A172 (cell line): ENCODE measurements around the gene MRPL42. TPM values are rescaled to one million over a fixed set of nuclear protein-coding genes. Genes with fewer than 3 reads are reported as not detected.
A peak's percentile ranks its signal among the peaks of the same experiment; 100 is the strongest.
"Not testable (repeated sequence)": the region's sequence is repeated elsewhere in the genome, so short reads cannot be mapped to it uniquely, and the experiment has no call there.

Source experiments
- DNase-seq: peaks from one replicate; pipeline ENCODE4 v3.0.0-alpha.2; 2015; ENCODE audit warnings: low spot score
- total RNA-seq: library from RNA; depleted of rRNA; stranded (reverse); fragments of >200 nt; shearing (Covaris generic); gene quantifications from 2 replicates; pipeline ENCODE4 v1.2.3, GENCODE V29; 2014

The MRPL42 gene
- total RNA-seq, 1 experiment from 2014 or later = 148 TPM

DNA sequence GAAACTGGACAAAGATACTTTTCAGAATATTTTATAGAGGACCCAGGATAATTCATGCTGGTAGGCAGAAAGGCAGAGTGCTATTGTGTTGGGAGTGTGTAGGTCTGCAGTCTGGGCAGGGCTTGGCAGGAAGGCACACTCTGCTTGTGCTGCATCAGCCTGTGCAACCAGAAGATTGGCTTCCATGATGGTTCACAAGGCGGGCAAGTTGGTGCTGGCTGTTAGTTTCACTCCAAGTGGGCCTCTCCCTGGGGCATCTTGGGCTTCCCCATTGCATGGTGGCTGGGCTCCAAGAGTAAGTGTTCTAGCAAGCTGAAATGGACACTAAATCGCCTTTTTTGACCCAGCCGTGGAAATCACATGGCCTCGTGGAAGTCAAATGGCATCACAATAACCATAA is 23.7 kb upstream of the MRPL42 start:
- no peak for DNase-seq

- no peak for DNase-seq
Measured at GRCh38 chr12:93447555-93448290, 19.6 kb upstream of the MRPL42 start.

GRCh38 chr12:93448796-93449195 is 18.5 kb upstream of the MRPL42 start:
- no peak for DNase-seq

- DNase-seq = no peak
Measured at GRCh38 chr12:93449277-93449676, 18.0 kb upstream of the MRPL42 start.

- DNase-seq = no peak
Measured at GRCh38 chr12:93451423-93452158, 15.7 kb upstream of the MRPL42 start.

DNA sequence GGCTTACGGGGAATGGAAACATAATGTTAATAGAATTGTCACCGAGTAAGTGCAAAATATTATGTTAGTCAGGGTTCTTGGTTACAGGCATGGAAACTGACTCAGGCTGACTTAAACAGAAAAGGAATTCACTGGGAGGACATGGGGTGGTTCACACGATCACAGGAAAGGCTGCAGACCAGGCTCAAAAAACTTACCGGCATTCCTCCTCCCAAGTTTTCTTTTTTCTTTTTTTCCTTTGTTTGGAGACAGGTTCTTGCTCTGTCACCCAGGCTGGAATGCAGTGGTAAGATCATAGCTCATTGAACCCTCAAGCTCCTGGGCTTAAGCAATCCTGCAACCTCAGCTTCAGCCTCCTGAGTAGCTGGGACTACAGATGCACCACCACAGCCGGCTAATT is 13.7 kb upstream of the MRPL42 start:
- no peak for DNase-seq

DNA sequence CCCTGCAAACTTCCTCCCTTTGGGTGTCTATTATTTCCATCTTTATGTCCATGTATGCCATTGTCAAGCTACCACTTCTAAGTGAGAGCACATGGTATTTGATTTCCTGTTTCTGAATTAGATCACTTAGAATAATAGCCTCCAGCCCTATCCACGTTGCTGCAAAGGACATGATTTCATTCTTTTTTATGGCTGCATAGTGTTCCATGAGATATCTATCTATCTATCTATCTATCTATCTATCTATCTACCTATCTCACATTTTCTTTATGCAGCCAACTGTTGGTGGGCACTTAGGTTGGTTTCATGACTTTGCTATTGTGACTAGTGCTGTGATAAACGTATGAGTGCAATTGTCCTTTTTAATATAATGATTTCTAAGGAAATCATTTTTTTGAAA is 11.2 kb upstream of the MRPL42 start:
- no peak for DNase-seq

DNA sequence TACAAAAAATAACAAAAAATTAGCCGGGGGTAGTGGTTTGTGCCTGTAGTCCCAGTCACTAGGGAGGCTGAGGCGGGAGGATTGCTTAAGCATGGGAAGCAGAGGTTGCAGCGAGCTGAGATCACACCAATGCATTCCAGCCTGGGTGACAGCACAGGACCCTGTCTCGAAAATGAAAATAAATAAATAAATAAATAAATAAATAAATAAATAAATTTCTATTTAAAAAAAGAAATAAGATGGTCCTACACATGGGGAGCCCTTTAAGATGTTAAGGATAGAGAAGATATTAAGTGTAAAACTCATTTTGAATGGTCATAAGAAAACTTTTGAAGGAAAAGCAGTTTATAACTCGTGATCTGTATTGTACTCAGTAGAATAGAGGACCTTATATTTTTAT is 8.2 kb upstream of the MRPL42 start:
- DNase-seq = no peak

DNA sequence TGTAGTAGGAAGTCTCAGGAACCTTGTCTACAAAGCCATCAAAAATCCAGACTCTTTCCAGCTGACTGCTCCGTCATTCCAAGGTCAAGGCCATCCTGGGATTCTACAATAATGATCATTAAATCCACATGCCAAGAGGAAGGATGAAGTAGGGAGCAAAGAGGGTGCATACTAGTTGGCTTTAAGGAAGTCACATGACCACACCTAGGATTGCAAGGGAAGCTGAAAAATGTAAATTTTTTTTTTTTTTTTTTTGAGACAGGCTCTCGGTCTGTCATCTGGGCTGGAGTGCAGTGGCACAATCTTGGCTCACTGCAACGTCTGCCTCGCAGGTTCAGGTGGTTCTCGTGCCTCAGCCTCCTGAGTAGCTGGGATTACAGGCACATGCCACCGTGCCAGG is 7.3 kb upstream of the MRPL42 start:
- DNase-seq = no peak

DNA sequence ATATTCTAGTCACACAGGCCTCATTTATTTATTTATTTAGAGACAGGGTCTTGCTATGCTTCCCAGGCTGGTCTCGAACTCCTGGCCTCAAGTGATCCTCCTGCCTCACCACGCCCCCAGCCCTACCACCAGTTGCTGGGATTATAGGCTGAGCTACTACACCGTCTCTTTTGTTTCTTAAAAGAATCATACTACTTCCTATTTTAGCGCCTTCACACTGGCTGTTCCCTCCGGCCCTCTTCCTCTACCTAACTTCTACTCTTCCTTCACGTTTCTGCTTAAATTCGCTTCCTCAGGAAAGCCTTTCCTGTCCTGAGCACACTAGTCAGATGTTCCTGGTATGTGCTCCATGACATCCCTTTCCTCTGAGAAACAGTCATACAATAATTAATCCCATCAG is 6.4 kb upstream of the MRPL42 start:
- DNase-seq = no peak

DNA sequence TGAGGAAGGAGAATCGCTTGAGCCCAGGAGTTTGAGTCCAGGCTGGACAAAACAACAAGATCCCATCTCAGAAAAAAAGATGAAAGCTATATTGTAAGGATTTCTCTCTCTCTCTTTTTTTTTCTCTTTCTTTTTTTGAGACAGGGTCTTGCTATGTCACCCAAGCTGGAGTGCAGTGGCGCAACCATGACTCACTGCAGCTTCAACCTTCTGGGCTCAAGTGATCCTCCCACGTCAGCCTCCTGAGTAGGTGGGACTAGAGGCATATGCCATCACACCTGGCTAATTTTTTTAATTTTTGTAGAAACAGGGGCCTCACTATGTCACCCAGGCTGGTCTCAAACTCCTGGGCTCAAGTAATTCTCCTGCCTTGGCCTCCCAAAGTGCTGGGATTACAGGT is 5.8 kb upstream of the MRPL42 start:
- no peak for DNase-seq

GRCh38 chr12:93465841-93466240 is 1.5 kb upstream of the MRPL42 start:
- no peak for DNase-seq

DNA sequence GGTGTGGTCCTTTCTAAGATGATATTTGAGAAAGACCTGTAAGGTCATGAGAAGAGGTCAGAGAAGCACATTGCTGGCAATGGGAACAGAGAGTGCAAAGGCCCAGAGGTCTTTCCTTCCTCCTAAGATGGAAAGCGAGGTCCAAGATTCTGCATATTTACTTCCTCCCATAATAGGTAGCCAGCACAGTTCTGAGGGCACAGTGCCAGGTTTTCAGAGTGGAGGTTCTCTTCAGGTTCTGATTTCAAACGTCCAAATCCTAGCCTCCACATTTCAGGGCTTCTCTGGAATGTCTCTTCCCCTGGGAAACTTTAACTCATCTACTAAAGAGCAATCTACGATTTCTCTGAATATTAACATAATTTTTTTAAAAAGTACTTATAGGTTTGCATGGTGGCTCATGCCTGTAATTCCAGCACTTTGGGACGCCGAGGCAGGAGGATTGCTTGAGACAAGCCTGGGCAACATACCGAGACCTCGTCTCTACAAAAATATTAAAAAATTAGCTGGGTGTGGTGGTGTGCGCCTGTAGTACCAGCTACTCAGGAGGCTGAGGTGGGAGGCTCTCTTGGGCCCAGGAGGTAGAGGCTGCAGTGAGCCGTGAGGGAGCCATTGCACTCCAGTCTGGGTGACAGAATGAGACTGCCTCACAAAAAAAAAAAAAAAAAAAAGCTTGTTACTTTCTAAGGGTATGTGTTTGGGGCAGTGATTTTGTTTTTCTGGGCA is 526 bp upstream of the MRPL42 start:
- DNase-seq = no peak

DNA sequence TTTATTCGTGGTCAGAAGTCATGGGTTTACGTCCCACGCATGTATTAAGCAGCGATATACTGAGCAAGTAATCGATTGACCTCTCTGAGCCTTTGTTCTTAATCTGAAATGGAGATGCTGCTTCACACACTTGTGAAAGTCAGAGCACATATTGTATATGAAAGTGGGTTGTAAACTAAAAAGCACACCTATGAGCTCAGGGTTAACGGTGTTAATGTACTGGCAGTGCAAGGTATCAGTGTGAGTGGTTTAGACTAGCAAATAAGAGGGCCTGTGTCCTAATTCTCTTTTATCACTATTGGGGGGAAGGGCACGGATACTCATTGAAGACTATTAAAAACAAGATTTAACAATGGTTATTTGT is 676 bp downstream of the MRPL42 start:
- DNase-seq = no peak

DNA sequence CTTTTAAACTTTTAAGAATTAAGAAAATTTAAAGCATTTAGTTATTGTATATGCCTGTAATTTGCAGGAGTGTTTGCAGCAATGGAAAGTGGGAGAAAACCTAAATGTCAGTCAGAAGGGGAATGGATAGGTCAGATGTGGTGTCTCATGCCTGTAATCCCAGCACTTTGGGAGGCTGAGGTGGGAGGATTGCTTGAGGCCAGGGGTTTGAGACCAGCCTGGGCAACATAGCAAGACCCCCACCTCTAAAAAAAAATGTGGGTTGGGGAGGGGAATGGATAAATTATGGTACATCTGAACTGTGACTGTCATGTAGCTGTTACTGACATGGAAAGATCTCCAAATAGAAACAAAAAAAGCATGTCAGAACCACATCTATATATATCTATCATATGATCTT is 2.1 kb downstream of the MRPL42 start:
- no peak for DNase-seq

DNA sequence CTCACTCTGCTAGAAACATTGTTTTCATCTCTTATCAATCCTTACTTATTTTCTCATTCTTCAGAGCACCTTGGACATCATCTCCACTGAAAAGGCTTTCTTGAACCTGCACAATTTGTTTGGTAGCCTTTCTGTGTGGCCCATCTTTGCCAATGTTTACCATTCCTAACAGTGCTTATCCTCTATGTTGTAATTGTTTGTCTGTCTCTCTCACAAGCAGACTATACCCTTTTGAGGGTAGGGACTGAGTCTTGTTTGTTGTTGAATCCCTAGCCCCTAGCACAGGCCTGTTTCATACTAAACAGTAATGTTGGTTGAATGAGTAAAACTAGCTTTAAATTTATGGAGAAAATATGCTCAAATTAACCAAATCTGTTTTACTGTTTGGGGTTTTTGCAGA is 9.2 kb downstream of the MRPL42 start:
- DNase-seq = no peak

DNA sequence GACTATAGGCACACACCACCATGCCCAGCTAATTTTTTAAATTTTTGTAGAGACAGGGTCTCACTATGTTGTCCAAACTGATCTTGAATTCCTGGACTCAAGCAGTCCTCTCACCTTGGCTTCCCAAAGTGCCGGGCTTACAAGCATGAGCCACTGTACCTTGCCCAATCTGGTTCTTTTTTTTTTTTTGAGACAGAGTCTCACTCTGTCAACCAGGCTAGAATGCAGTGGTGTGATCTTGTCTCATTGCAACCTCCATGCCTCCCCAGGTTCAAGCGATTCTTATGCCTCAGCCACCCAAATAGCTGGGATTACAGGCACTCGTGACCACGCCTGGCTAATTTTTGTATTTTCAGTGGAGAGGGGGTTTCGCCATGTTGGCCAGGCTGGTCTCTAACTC is 15.4 kb downstream of the MRPL42 start:
- DNase-seq = no peak

GRCh38 chr12:93483151-93483807 is 16.0 kb downstream of the MRPL42 start:
- DNase-seq = no peak

DNA sequence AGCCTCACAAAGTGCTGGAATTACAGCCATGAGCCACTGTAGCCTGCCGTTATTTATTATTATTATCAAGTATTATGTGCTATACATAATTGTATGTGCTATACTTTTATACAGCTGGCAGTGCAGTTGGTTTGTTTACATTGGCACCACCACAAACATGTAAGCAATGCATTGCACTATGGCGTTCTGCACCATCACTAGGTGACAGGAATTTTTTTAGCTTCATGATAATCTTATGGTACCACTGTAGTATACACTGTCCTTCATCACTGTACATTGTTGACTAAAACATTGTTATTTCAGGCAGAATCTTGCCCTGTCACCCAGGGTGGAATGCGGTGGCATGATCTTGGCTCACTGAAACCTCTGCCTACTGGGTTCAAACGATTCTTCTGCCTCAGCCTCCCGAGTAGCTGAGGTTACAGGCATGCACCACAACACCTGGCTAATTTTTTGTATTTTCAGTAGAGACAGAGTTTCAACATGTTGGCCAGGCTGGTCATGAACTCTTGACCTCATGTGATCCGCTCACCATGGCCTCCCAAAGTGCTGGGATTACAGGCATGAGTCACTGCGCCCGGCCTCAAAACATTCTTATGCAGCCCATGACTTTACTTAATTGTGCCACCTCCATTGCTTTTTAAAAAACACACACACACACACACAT is 17.1 kb downstream of the MRPL42 start:
- peak; percentile 70 for DNase-seq

- not testable (repeated sequence) for DNase-seq
Measured at GRCh38 chr12:93492808-93493207, 25.5 kb downstream of the MRPL42 start.

GRCh38 chr12:93494096-93494495 is 26.8 kb downstream of the MRPL42 start:
- DNase-seq = no peak

- DNase-seq = no peak
Measured at GRCh38 chr12:93497456-93497855, 30.1 kb downstream of the MRPL42 start.
